HG02798 (cell line): ENCODE data around the gene EFL1.
"Not testable (repeated sequence)": the region's sequence is repeated elsewhere in the genome, so short reads cannot be mapped to it uniquely, and the experiment has no call there.

Source experiments
- ATAC-seq: cut with Tn5 transposase; IDR thresholded peaks from one replicate; pipeline ENCODE4 v1.9.1; 2021; ENCODE audit warnings: mild to moderate bottlenecking; ENCODE audit not compliant: unreplicated experiment, poor library complexity

EFL1 gene

GRCh38 chr15:82210066-82210597, 52.4 kb downstream of the EFL1 start:
- ATAC-seq, result not testable (repeated sequence)

GRCh38 chr15:82204575-82204974, 58.0 kb downstream of the EFL1 start:
- ATAC-seq, result not testable (repeated sequence)

- ATAC-seq, result peak; percentile 89
Measured at GRCh38 chr15:82197733-82198594, 64.6 kb downstream of the EFL1 start.

GRCh38 chr15:82196353-82196752, 66.2 kb downstream of the EFL1 start:
- ATAC-seq, result no peak

GRCh38 chr15:82195818-82196217, 66.7 kb downstream of the EFL1 start:
- not testable (repeated sequence) for ATAC-seq

GRCh38 chr15:82194488-82194887, 68.0 kb downstream of the EFL1 start:
- ATAC-seq, result not testable (repeated sequence)

GRCh38 chr15:82193435-82193834, 69.1 kb downstream of the EFL1 start:
- not testable (repeated sequence) for ATAC-seq

GRCh38 chr15:82192394-82192793, 70.1 kb downstream of the EFL1 start:
- not testable (repeated sequence) for ATAC-seq

GRCh38 chr15:82186719-82187406, 75.7 kb downstream of the EFL1 start:
- ATAC-seq, result peak; percentile 85

- ATAC-seq, result no peak
Measured at GRCh38 chr15:82186161-82186560, 76.4 kb downstream of the EFL1 start.

GRCh38 chr15:82184776-82185175, 77.8 kb downstream of the EFL1 start:
- no peak for ATAC-seq

- no peak for ATAC-seq
Measured at GRCh38 chr15:82184355-82184754, 78.2 kb downstream of the EFL1 start.

GRCh38 chr15:82183121-82184031, 79.2 kb downstream of the EFL1 start:
- no peak for ATAC-seq

GRCh38 chr15:82181371-82181770, 81.2 kb downstream of the EFL1 start:
- no peak for ATAC-seq

GRCh38 chr15:82178061-82178460, 84.5 kb downstream of the EFL1 start:
- no peak for ATAC-seq

- no peak for ATAC-seq
Measured at GRCh38 chr15:82177291-82178010, 85.1 kb downstream of the EFL1 start.

- ATAC-seq, result no peak
Measured at GRCh38 chr15:82176542-82176941, 86.0 kb downstream of the EFL1 start.

GRCh38 chr15:82174471-82175235, 87.9 kb downstream of the EFL1 start:
- no peak for ATAC-seq

GRCh38 chr15:82173108-82173507, 89.4 kb downstream of the EFL1 start:
- no peak for ATAC-seq
